ENCODE data around the gene MIPEP.
A peak's percentile ranks its signal among the peaks of the same experiment; 100 is the strongest.

The MIPEP gene

DNA sequence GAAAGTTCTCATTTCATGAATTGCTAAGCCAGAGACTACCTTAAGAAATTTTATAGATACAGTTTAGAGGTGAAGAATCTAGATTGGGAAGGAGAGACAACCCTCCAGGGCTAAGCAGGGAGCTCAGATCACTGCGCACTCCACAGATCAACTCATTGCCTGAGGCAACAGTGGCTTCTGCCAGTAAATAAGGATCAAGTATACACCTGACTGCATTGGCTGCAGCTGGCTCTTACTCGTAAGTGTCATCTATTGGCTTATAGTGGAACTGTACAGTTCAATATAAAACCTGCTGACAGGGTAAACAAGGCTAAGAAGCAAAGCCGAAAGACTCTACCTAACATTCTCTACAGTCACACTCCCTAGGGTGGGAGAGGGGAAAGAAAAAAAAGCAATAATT, 26.1 kb upstream of the MIPEP start:
- Histone ChIP-seq H3K14ac (ENCODE audit: low read length) (no peak overlapping the region), H3K27ac (ENCODE audit: low read depth, low read length) (no peak overlapping the region), H2BK120ac (ENCODE audit: insufficient read depth, low read length, poor library complexity) (no peak overlapping the region), H3K9ac (ENCODE audit: low read length) (no peak overlapping the region), H3K4ac (ENCODE audit: low read depth, low read length) (no peak overlapping the region), H2BK5ac (ENCODE audit: low read depth, low read length, poor library complexity) (no peak overlapping the region), H2AFZ (ENCODE audit: insufficient read depth, low read length, poor library complexity) (no peak overlapping the region), H3K23ac (ENCODE audit: low read length) (no peak overlapping the region), H3K36me3 (ENCODE audit: control insufficient read depth in 1 of 2, insufficient read depth in 2 of 2, low read length in 2 of 2) (no peaks in the 10 kb centered on the region), H3K79me2 (ENCODE audit: control insufficient read depth, insufficient read depth, low read length, poor library complexity) (no peaks in the 10 kb centered on the region), H2AK5ac (ENCODE audit: low read length) (no peak overlapping the region), H4K8ac (ENCODE audit: low read depth, low read length) (no peak overlapping the region), H3K4me2 (ENCODE audit: low read length) (no peak overlapping the region), H3K4me1 (ENCODE audit: control insufficient read depth in 1 of 2, insufficient read depth in 2 of 2, low read length in 2 of 2) (no peaks in the 10 kb centered on the region), H3K79me1 (ENCODE audit: low read length) (no peaks in the 10 kb centered on the region), H3K9me3 (ENCODE audit: insufficient read depth, low read depth, low read length) (no peaks in the 10 kb centered on the region), H3K27me3 (ENCODE audit: insufficient read depth, low read length) (no peaks in the 10 kb centered on the region), H4K12ac (ENCODE audit: low read depth, low read length) (no peak overlapping the region), H4K91ac (ENCODE audit: low read depth, low read length) (no peak overlapping the region), H3K18ac (ENCODE audit: low read length) (no peak overlapping the region), H3K4me3 (ENCODE audit: low read depth, low read length) (no peak overlapping the region), H2BK12ac (ENCODE audit: low read length) (no peak overlapping the region)
- WGBS (ENCODE audit: extremely low coverage, insufficient coverage, insufficient read length): no CpG with 5 or more reads among the region's 3 CpGs
- DNase-seq: no peak

DNA sequence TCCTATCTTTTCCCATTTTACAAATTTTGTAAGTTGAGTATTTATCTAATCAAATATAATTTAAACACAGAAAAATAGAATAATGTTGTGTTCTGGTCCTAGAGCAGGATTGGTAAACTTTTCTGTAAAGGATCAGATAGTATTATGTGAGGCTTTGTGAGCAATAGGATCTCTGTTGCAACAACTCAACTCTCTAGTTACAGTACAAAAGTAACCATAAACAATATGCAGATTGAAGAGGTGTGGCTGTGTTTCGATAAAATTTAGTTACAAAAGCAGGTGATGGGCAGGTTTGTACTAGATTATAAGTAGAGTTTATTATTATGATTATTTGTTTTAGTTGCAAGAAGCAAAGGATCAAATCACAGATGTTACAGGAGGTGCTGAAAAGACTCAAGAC, 23.3 kb upstream of the MIPEP start:
- Histone ChIP-seq H4K91ac (ENCODE audit: low read depth, low read length) (no peak overlapping the region), H3K36me3 (ENCODE audit: control insufficient read depth in 1 of 2, insufficient read depth in 2 of 2, low read length in 2 of 2) (no peaks in the 10 kb centered on the region), H3K14ac (ENCODE audit: low read length) (no peak overlapping the region), H2AK5ac (ENCODE audit: low read length) (no peak overlapping the region), H2BK5ac (ENCODE audit: low read depth, low read length, poor library complexity) (no peak overlapping the region), H2BK120ac (ENCODE audit: insufficient read depth, low read length, poor library complexity) (no peak overlapping the region), H2BK12ac (ENCODE audit: low read length) (no peak overlapping the region), H3K23ac (ENCODE audit: low read length) (no peak overlapping the region), H3K27me3 (ENCODE audit: insufficient read depth, low read length) (no peaks in the 10 kb centered on the region), H3K79me1 (ENCODE audit: low read length) (no peaks in the 10 kb centered on the region), H3K9me3 (ENCODE audit: insufficient read depth, low read depth, low read length) (no peaks in the 10 kb centered on the region), H3K4me3 (ENCODE audit: low read depth, low read length) (no peak overlapping the region), H3K4ac (ENCODE audit: low read depth, low read length) (no peak overlapping the region), H3K27ac (ENCODE audit: low read depth, low read length) (no peak overlapping the region), H3K4me2 (ENCODE audit: low read length) (no peak overlapping the region), H4K12ac (ENCODE audit: low read depth, low read length) (no peak overlapping the region), H3K79me2 (ENCODE audit: control insufficient read depth, insufficient read depth, low read length, poor library complexity) (no peaks in the 10 kb centered on the region), H3K9ac (ENCODE audit: low read length) (no peak overlapping the region), H3K18ac (ENCODE audit: low read length) (no peak overlapping the region), H4K8ac (ENCODE audit: low read depth, low read length) (no peak overlapping the region), H2AFZ (ENCODE audit: insufficient read depth, low read length, poor library complexity) (no peak overlapping the region), H3K4me1 (ENCODE audit: control insufficient read depth in 1 of 2, insufficient read depth in 2 of 2, low read length in 2 of 2) (no peaks in the 10 kb centered on the region)
- no CpG with 5 or more reads among the region's 1 CpG for WGBS (ENCODE audit: extremely low coverage, insufficient coverage, insufficient read length)
- DNase-seq: no peak

DNA sequence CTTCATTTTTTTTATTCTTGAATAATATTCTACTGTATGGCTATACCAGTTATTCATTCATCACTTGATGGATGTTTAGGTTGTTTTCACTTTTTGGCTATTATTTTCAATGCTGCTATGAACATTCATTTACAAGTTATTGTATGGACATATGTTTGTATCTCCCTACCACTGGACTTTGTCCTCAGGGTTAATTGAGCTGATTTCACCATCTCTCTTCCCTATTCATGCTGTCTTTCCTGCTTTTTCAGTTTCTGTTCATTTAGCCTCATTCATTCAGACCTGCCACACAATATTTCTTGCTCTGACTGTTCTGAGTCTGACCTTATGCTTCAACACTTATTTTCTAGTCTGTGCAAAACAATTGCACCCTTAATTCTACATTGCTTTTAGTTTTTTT, 20.4 kb upstream of the MIPEP start:
- Histone ChIP-seq H3K4me3 (ENCODE audit: low read depth, low read length) (no peak overlapping the region), H3K36me3 (ENCODE audit: control insufficient read depth in 1 of 2, insufficient read depth in 2 of 2, low read length in 2 of 2) (no peaks in the 10 kb centered on the region), H3K27me3 (ENCODE audit: insufficient read depth, low read length) (no peaks in the 10 kb centered on the region), H3K4ac (ENCODE audit: low read depth, low read length) (no peak overlapping the region), H3K4me1 (ENCODE audit: control insufficient read depth in 1 of 2, insufficient read depth in 2 of 2, low read length in 2 of 2) (no peaks in the 10 kb centered on the region), H4K12ac (ENCODE audit: low read depth, low read length) (no peak overlapping the region), H2AK5ac (ENCODE audit: low read length) (no peak overlapping the region), H3K14ac (ENCODE audit: low read length) (no peak overlapping the region), H3K79me1 (ENCODE audit: low read length) (no peaks in the 10 kb centered on the region), H3K23ac (ENCODE audit: low read length) (no peak overlapping the region), H3K18ac (ENCODE audit: low read length) (no peak overlapping the region), H3K9me3 (ENCODE audit: insufficient read depth, low read depth, low read length) (no peaks in the 10 kb centered on the region), H3K9ac (ENCODE audit: low read length) (no peak overlapping the region), H4K8ac (ENCODE audit: low read depth, low read length) (no peak overlapping the region), H2AFZ (ENCODE audit: insufficient read depth, low read length, poor library complexity) (no peak overlapping the region), H3K27ac (ENCODE audit: low read depth, low read length) (no peak overlapping the region), H2BK5ac (ENCODE audit: low read depth, low read length, poor library complexity) (no peak overlapping the region), H2BK12ac (ENCODE audit: low read length) (no peak overlapping the region), H3K79me2 (ENCODE audit: control insufficient read depth, insufficient read depth, low read length, poor library complexity) (no peaks in the 10 kb centered on the region), H2BK120ac (ENCODE audit: insufficient read depth, low read length, poor library complexity) (no peak overlapping the region), H3K4me2 (ENCODE audit: low read length) (no peak overlapping the region), H4K91ac (ENCODE audit: low read depth, low read length) (no peak overlapping the region)
- DNase-seq: peak in 1 of 2 donors; percentile 71

DNA sequence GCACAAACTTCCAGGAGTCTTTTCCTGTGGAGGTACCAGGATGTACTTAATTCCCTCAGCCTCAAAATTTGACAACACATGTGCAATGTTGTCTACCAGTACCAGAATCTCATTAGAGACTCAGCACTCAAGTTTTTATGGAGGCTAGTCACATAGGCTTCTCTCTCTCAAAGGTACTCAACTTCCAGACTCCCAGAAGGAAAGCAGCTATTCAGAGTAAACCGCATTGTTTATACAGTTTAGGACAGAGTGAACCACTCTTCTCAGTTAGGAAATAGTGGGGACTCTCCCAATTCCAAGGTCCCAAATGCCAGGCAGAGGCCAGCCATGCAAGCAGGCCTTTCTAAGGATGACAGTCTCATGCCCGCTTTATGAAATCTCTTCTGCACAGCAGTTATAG, 16.6 kb upstream of the MIPEP start:
- H3K14ac ChIP-seq (ENCODE audit: low read length): no peak overlapping the region
- no peaks in the 10 kb centered on the region for H3K4me1 ChIP-seq (ENCODE audit: control insufficient read depth in 1 of 2, insufficient read depth in 2 of 2, low read length in 2 of 2)
- H3K4me2 ChIP-seq (ENCODE audit: low read length): no peak overlapping the region
- H3K79me2 ChIP-seq (ENCODE audit: control insufficient read depth, insufficient read depth, low read length, poor library complexity): no peaks in the 10 kb centered on the region
- H2AFZ ChIP-seq (ENCODE audit: insufficient read depth, low read length, poor library complexity): no peak overlapping the region
- no peak overlapping the region for H3K18ac ChIP-seq (ENCODE audit: low read length)
- H3K4ac ChIP-seq (ENCODE audit: low read depth, low read length): no peak overlapping the region
- H3K36me3 ChIP-seq (ENCODE audit: control insufficient read depth in 1 of 2, insufficient read depth in 2 of 2, low read length in 2 of 2): no peaks in the 10 kb centered on the region
- H2BK120ac ChIP-seq (ENCODE audit: insufficient read depth, low read length, poor library complexity): no peak overlapping the region
- no peak overlapping the region for H3K27ac ChIP-seq (ENCODE audit: low read depth, low read length)
- H4K91ac ChIP-seq (ENCODE audit: low read depth, low read length): no peak overlapping the region
- no peak overlapping the region for H3K4me3 ChIP-seq (ENCODE audit: low read depth, low read length)
- H3K23ac ChIP-seq (ENCODE audit: low read length): no peak overlapping the region
- no peak overlapping the region for H2AK5ac ChIP-seq (ENCODE audit: low read length)
- H4K12ac ChIP-seq (ENCODE audit: low read depth, low read length): no peak overlapping the region
- no peak overlapping the region for H2BK12ac ChIP-seq (ENCODE audit: low read length)
- no peaks in the 10 kb centered on the region for H3K27me3 ChIP-seq (ENCODE audit: insufficient read depth, low read length)
- no peak overlapping the region for H3K9ac ChIP-seq (ENCODE audit: low read length)
- H3K9me3 ChIP-seq (ENCODE audit: insufficient read depth, low read depth, low read length): no peaks in the 10 kb centered on the region
- no peaks in the 10 kb centered on the region for H3K79me1 ChIP-seq (ENCODE audit: low read length)
- no peak overlapping the region for H4K8ac ChIP-seq (ENCODE audit: low read depth, low read length)
- no peak for DNase-seq
- no peak overlapping the region for H2BK5ac ChIP-seq (ENCODE audit: low read depth, low read length, poor library complexity)
- WGBS (ENCODE audit: extremely low coverage, insufficient coverage, insufficient read length): no CpG with 5 or more reads among the region's 2 CpGs

DNA sequence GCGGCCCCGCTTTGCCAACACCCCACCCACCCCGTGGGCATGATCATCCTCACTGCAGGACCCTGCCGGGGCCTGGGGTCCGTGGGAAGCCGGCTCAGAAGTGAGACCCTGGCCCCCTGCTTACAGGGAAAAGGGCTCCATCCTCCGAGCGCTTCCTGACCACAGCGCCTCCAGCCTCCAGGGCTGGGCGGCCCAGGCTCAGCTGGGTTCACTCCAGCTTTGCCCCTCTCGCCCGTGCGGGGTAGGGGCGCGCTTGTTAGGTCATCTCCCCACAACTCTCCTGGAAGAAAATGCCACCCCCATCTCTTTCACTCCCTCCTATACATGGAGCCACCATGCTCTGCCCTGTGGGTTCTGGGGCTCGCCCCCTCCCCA, 14.7 kb upstream of the MIPEP start:
- no peak overlapping the region for H3K4me2 ChIP-seq (ENCODE audit: low read length)
- no peak overlapping the region for H2AFZ ChIP-seq (ENCODE audit: insufficient read depth, low read length, poor library complexity)
- H4K91ac ChIP-seq (ENCODE audit: low read depth, low read length): no peak overlapping the region
- H3K4me3 ChIP-seq (ENCODE audit: low read depth, low read length): no peak overlapping the region
- H2BK5ac ChIP-seq (ENCODE audit: low read depth, low read length, poor library complexity): no peak overlapping the region
- H4K8ac ChIP-seq (ENCODE audit: low read depth, low read length): no peak overlapping the region
- no peaks in the 10 kb centered on the region for H3K36me3 ChIP-seq (ENCODE audit: control insufficient read depth in 1 of 2, insufficient read depth in 2 of 2, low read length in 2 of 2)
- no peaks in the 10 kb centered on the region for H3K27me3 ChIP-seq (ENCODE audit: insufficient read depth, low read length)
- H3K4ac ChIP-seq (ENCODE audit: low read depth, low read length): no peak overlapping the region
- no peak overlapping the region for H3K27ac ChIP-seq (ENCODE audit: low read depth, low read length)
- H3K4me1 ChIP-seq (ENCODE audit: control insufficient read depth in 1 of 2, insufficient read depth in 2 of 2, low read length in 2 of 2): no peaks in the 10 kb centered on the region
- WGBS (ENCODE audit: extremely low coverage, insufficient coverage, insufficient read length): no CpG with 5 or more reads among the region's 16 CpGs
- no peaks in the 10 kb centered on the region for H3K79me1 ChIP-seq (ENCODE audit: low read length)
- no peak overlapping the region for H3K9ac ChIP-seq (ENCODE audit: low read length)
- no peak overlapping the region for H2BK120ac ChIP-seq (ENCODE audit: insufficient read depth, low read length, poor library complexity)
- DNase-seq: no peak
- no peak overlapping the region for H3K18ac ChIP-seq (ENCODE audit: low read length)
- H2BK12ac ChIP-seq (ENCODE audit: low read length): no peak overlapping the region
- no peak overlapping the region for H3K23ac ChIP-seq (ENCODE audit: low read length)
- H3K14ac ChIP-seq (ENCODE audit: low read length): no peak overlapping the region
- H2AK5ac ChIP-seq (ENCODE audit: low read length): no peak overlapping the region
- H3K9me3 ChIP-seq (ENCODE audit: insufficient read depth, low read depth, low read length): no peaks in the 10 kb centered on the region
- H4K12ac ChIP-seq (ENCODE audit: low read depth, low read length): no peak overlapping the region
- no peaks in the 10 kb centered on the region for H3K79me2 ChIP-seq (ENCODE audit: control insufficient read depth, insufficient read depth, low read length, poor library complexity)

Measured in trophoblast cell (in vitro differentiated cells and primary cell).